Measurements from ENCODE around the gene BTBD16.

Gene BTBD16

DNA sequence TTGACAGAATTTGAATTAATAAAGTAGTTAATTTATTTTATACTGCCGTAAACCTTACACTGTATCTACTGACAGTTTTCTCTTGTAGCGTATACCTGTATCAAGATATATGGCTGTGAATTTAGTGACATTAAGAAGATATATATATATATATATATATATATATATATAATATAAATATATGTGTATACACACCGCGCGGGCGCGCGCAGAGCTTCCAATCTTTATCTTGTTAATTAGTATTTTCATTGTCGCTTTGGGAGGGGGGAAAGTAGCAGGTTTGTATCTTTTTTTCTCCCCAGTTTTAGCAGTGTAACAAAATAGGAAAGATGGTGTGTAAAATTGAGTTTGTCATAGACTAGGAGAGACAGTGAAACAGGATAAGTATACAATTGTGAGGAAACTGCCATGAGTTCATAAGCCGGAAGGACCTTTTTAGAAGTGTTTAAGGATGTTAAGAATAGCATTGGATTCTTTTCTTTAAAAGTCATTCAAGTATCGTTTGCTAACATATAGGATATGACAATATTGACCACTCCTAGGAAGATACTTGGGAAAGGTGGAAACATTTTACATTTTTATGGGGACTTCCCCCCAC is 105.4 kb downstream of the BTBD16 start:
- no peak for FAIRE-seq
- no peak for DNase-seq (ENCODE audit: insufficient read length, low spot score)
- TF ChIP-seq CTCF (IDR thresholded peaks at IDR 0.05; ENCODE audit: insufficient read depth, missing control alignments) = no peak

GRCh38 chr10:122379041-122379440 is 107.9 kb downstream of the BTBD16 start:
- no peak for TF ChIP-seq CTCF (IDR thresholded peaks at IDR 0.05; ENCODE audit: insufficient read depth, missing control alignments)
- FAIRE-seq = no peak
- DNase-seq (ENCODE audit: insufficient read length, low spot score) = no peak

GRCh38 chr10:122379537-122379936 is 108.4 kb downstream of the BTBD16 start:
- FAIRE-seq (no peak), DNase-seq (ENCODE audit: insufficient read length, low spot score) (no peak)
- no peak for TF ChIP-seq CTCF (IDR thresholded peaks at IDR 0.05; ENCODE audit: insufficient read depth, missing control alignments)

DNA sequence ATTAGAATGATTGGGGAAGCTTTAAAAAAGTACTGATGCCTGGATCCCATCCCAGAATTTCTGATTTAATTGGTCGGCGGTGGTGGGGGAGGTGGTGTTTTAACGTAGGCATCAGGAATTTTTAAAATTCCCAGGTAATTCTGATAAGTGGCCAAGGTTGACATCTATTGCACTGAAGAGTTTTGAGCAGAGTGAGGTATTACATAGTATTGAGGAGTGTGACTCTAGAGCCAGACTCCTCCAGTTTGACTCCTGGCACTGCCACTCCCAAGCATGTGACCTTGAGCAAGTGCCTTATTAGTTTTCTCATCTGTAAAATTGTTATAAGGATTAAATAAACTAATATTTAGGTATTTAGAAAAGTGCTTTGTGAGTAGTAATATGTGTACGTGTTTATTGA is 109.6 kb downstream of the BTBD16 start:
- TF ChIP-seq CTCF (IDR thresholded peaks at IDR 0.05; ENCODE audit: insufficient read depth, missing control alignments) = no peak
- FAIRE-seq (no peak), DNase-seq (ENCODE audit: insufficient read length, low spot score) (no peak)

GRCh38 chr10:122381680-122382079 is 110.6 kb downstream of the BTBD16 start:
- FAIRE-seq = no peak
- no peak for DNase-seq (ENCODE audit: insufficient read length, low spot score)
- TF ChIP-seq CTCF (IDR thresholded peaks at IDR 0.05; ENCODE audit: insufficient read depth, missing control alignments) = no peak

DNA sequence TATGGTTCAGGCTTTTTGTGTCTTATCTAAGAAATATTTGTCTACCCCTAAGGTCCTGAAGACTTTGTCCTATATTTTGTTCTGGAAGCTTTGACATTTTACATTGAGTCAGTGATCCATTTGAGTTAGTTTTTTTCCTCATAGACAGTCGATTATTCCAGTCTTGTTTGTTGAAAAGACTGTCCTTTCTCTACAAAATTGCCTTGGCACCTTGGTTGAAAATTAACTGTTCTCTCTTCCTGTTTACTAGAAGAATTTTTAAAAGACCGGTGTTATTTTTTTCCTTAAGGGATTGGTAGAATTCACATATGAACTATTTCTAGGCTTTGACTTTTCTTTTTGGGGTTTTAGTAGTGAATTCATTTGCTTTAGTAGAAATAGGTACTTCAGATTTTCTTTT is 115.4 kb downstream of the BTBD16 start:
- no peak for TF ChIP-seq CTCF (IDR thresholded peaks at IDR 0.05; ENCODE audit: insufficient read depth, missing control alignments)
- no peak for DNase-seq (ENCODE audit: insufficient read length, low spot score)
- FAIRE-seq = no peak

DNA sequence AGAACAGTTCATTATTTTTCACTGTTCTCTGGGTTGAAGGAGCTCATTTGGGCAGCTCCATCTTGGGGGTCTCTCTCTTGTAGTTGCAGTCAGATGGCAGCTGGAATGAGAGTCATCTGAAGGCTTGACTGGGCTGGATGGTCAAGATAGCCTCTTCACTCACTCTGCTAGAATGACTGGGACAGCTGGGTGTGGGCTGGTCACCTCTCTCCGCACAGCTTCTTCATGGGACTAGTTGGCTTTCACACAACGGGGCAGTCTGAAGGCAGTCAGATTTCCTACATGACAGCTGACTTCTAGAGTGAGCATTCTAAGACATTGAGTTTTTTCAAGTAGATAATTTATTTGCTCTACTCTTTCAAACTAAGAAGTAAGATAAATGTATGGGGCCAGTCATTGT is 116.5 kb downstream of the BTBD16 start:
- DNase-seq (ENCODE audit: insufficient read length, low spot score) (no peak), FAIRE-seq (no peak)
- TF ChIP-seq CTCF (IDR thresholded peaks at IDR 0.05; ENCODE audit: insufficient read depth, missing control alignments) = no peak

Data from D721Med (cell line).